DMS53 treated with DMSO at 0.1 percent for 48 hours (cell line): ENCODE data around the gene RBL1.
"Not testable (repeated sequence)": the region's sequence is repeated elsewhere in the genome, so short reads cannot be mapped to it uniquely, and the experiment has no call there.

Source experiments
- DNase-seq: peaks from one replicate; lab custom pipeline; 2025; ENCODE audit not compliant: unreplicated experiment; lab: John Stamatoyannopoulos, UW

RBL1 gene

GRCh38 chr20:37077009-37077408 is 18.8 kb downstream of the RBL1 start:
- no peak for DNase-seq

- DNase-seq, result no peak
Observed at GRCh38 chr20:37075932-37076685, 19.7 kb downstream of the RBL1 start.

GRCh38 chr20:37072293-37073196 is 23.3 kb downstream of the RBL1 start:
- DNase-seq, result no peak

GRCh38 chr20:37071481-37071911 is 24.3 kb downstream of the RBL1 start:
- no peak for DNase-seq

- DNase-seq, result not testable (repeated sequence)
Observed at GRCh38 chr20:37069563-37069962, 26.2 kb downstream of the RBL1 start.

- DNase-seq, result no peak
Observed at GRCh38 chr20:37066168-37066567, 29.6 kb downstream of the RBL1 start.

GRCh38 chr20:37055276-37055675 is 40.5 kb downstream of the RBL1 start:
- DNase-seq, result no peak

- no peak for DNase-seq
Observed at GRCh38 chr20:37053230-37053950, 42.4 kb downstream of the RBL1 start.

GRCh38 chr20:37042986-37043972 is 52.5 kb downstream of the RBL1 start:
- DNase-seq, result no peak

- DNase-seq, result not testable (repeated sequence)
Observed at GRCh38 chr20:37039366-37039765, 56.4 kb downstream of the RBL1 start.

- no peak for DNase-seq
Observed at GRCh38 chr20:37032077-37032476, 63.7 kb downstream of the RBL1 start.

GRCh38 chr20:37020636-37021035 is 75.2 kb downstream of the RBL1 start:
- DNase-seq, result no peak

GRCh38 chr20:37012631-37013030 is 83.2 kb downstream of the RBL1 start:
- not testable (repeated sequence) for DNase-seq

- DNase-seq, result not testable (repeated sequence)
Observed at GRCh38 chr20:37011858-37012257, 83.9 kb downstream of the RBL1 start.

- DNase-seq, result no peak
Observed at GRCh38 chr20:37011147-37011546, 84.7 kb downstream of the RBL1 start.

- DNase-seq, result no peak
Observed at GRCh38 chr20:37007898-37008649, 87.7 kb downstream of the RBL1 start.

- not testable (repeated sequence) for DNase-seq
Observed at GRCh38 chr20:37005062-37005942, 90.5 kb downstream of the RBL1 start.

GRCh38 chr20:37001634-37002033 is 94.2 kb downstream of the RBL1 start:
- DNase-seq, result not testable (repeated sequence)
